ENCODE measurements around the gene N4BP2L1.

The N4BP2L1 gene

DNA sequence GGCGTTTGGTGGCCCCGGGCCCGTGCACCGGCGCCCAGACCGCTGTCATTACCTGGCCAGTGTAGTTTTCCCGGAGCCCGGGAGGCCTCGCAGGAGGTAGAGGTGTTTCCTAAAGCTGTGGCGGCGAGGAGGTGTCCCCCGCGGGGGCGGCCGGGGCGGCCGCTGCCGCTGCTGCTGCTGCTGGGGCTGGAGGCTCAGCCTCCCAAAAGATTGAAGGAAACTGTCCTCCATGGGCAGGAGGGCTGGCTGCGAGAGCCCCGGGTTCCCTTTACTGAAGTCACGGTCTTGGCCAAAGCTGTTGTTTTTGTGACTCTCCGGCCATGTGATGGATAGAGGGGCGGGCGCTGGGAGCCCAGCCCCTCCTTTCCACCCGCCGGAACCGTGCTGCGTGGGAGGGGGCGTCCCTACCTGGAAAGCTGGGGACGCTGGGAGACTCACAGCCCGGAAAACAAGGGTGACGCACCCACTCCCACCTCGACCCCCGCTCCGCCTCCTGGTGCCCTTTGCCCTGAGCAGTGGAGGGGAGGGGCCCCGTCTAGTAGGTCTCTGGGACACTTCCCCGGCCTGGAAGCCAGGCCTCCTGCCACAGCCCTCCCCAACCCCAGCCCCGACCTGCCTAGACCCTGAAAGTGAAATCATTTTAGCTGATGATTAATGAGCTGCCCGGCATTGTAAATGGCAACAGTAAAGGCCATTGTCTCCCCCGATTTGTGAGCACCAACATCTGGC is at the start of gene N4BP2L1:
Gene N4BP2L1 (minus strand): TSS at position 279 of the 729 bp plus-strand sequence. CDS start 48 bp downstream, at position 231.
- no peak for DNase-seq (ENCODE audit: low read depth)
- peak within 1 kb of the TSS; percentile 62 for H3K4me3 ChIP-seq (ENCODE audit: low read depth, low read length)

DNA sequence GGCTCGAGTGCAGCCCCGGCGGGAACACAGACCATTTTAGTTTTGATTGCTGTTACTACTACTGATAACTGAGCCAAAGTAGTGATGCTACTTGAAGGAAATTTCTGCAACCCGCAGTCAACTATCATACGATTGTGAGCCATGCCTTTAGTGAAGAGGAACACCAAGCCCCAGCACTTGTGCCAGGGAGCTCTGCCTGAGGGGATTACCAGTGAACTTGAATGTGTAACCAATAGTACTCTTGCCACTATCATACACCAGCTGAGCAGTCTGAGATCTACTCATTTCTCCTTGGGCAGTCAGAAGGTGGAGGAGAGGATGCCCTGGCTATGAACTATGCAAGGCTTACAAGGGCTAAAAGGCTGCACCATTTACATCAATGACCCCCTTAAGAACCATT is 49.0 kb upstream of the N4BP2L1 start:
- DNase-seq (ENCODE audit: low read depth) = no peak
- no peak overlapping the region for H3K4me3 ChIP-seq (ENCODE audit: low read depth, low read length)

- no peak overlapping the region for H3K4me3 ChIP-seq (ENCODE audit: low read depth, low read length)
- no peak for DNase-seq (ENCODE audit: low read depth)
Observed at GRCh38 chr13:32476021-32476731, 48.2 kb upstream of the N4BP2L1 start.

DNA sequence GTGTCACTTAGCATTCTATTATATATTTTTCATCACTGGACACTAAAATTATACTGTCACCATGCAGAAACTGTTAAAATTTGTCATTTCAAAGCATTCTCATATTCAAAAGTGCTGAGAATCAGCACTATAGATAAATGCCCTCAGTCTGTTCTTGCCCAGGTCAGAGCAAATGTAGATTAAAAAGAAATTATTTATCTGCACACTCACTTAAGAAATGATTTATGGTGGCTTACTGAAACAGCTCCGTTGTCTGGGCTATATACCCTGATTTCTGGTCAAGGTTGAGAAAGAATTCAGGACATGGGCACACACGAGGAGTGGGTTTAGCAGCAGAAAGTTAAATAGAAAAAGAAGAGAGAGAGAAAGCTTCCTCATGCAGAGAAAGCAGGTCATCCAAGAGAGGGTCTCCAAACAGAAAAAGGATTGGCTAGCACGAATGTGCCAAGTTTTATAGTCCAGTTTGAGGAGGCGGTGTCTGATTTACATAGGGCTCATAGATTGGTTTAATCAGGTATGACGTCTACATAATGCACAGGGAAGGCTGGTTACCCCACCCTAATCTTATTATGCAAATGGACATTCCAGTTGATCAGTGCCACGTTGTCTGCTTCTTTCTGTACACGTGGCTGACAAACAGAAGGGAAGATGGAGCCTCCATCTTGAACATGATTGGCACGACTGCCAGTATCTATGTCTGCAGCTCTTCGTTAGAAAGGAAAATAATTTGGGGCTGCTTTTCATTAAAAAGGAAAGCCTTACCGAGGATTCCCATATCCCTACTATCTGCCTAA is 47.3 kb upstream of the N4BP2L1 start:
- no peak for DNase-seq (ENCODE audit: low read depth)
- no peak overlapping the region for H3K4me3 ChIP-seq (ENCODE audit: low read depth, low read length)

DNA sequence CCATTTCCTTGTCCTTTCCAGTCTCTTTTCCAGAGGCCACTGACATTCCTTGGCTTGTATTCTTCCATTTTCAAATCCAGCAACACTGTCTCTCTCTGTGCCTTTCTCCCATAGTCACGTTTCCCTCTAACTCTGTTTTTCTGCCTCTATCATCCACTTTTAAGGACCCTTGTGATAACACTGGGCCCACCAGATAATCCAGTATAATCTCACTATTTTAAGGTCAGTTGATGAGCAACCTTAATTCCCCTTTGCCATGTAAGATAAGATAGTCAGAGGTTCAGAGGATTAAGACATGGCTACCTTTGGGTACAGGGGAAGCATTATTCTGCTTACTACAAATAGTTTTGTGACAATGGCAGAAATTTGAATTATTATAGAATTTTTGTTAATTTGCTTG is 45.7 kb upstream of the N4BP2L1 start:
- H3K4me3 ChIP-seq (ENCODE audit: low read depth, low read length) = no peak overlapping the region
- DNase-seq (ENCODE audit: low read depth) = no peak

GRCh38 chr13:32472194-32472621 is 44.3 kb upstream of the N4BP2L1 start:
- DNase-seq (ENCODE audit: low read depth) = no peak
- no peak overlapping the region for H3K4me3 ChIP-seq (ENCODE audit: low read depth, low read length)

- no peak overlapping the region for H3K4me3 ChIP-seq (ENCODE audit: low read depth, low read length)
- DNase-seq (ENCODE audit: low read depth) = peak; percentile 59
Observed at GRCh38 chr13:32471187-32471922, 43.4 kb upstream of the N4BP2L1 start.

GRCh38 chr13:32468502-32469142 is 40.7 kb upstream of the N4BP2L1 start:
- no peak for DNase-seq (ENCODE audit: low read depth)
- H3K4me3 ChIP-seq (ENCODE audit: low read depth, low read length) = no peak overlapping the region

- DNase-seq (ENCODE audit: low read depth) = no peak
- H3K4me3 ChIP-seq (ENCODE audit: low read depth, low read length) = no peak overlapping the region
Observed at GRCh38 chr13:32456591-32456990, 28.7 kb upstream of the N4BP2L1 start.

DNA sequence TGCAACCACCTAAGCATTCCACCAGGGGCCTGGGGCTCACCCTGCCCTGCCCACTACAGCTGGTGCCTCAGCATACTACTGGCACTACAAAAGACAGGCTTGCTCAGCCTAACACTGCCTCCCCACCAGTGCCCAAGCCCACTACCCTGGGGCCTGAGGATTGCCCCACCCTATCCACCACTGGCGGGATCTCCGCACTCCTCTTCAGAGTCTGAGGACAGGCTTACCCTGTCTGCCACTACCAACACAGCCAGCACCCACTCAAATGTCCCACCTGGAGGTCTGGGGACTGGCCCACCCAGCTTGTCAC is 27.6 kb upstream of the N4BP2L1 start:
- no peak for DNase-seq (ENCODE audit: low read depth)
- H3K4me3 ChIP-seq (ENCODE audit: low read depth, low read length) = no peak overlapping the region

GRCh38 chr13:32454886-32455593 is 27.1 kb upstream of the N4BP2L1 start:
- no peak overlapping the region for H3K4me3 ChIP-seq (ENCODE audit: low read depth, low read length)
- DNase-seq (ENCODE audit: low read depth) = no peak

DNA sequence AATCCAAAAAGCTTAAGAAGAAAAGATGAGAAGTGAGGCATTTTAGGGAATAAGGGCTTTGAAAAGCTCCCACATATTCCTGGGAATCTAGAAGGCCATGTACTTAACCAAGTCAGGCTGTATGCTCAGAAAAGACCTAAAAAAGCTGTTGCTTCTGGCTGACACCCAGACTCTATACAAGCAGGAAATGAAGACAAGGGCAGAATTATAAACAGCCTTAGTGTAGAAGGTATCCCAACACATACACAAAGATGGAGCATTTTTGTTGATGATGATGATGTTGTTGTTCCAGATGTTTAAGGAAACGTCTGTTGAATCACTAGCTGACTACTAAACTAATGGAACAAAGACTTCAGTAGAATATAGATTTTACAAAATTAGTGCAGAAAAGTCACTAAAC is 26.1 kb upstream of the N4BP2L1 start:
- H3K4me3 ChIP-seq (ENCODE audit: low read depth, low read length) = no peak overlapping the region
- no peak for DNase-seq (ENCODE audit: low read depth)

GRCh38 chr13:32448972-32449371 is 21.0 kb upstream of the N4BP2L1 start:
- no peak for DNase-seq (ENCODE audit: low read depth)
- no peak overlapping the region for H3K4me3 ChIP-seq (ENCODE audit: low read depth, low read length)

DNA sequence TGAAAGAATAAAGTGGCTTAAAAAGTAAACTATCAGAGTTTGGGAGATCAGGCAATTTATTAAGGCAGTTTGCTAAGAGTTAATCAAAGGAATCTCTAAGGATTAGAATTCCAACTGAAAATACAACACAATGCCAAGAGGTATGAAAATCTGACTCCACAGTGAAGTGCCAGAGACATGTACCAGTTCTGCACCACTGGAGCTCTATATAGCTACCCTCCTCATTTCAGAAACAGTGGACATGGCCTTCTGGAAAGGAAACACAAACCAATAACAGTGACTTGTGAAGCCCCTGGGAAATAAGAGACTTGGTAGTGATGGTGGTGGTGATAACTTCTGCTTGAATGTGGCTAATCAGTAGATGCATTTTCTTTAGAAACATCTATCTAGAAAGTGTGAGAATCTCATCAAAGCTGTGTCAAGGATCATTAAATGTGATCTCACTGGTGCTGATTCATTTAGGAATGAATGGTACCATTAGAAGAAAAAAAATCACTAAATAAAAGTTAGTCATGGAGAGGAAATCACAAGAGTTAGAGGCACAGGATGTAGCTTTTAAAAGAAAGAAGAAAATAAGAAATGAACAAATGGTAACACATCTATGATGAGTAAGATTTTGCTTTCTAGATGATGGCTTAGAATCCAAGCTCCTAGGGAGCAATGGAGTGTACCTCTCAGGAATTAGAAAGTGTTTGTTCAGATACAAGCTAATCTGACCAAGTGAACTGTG is 20.1 kb upstream of the N4BP2L1 start:
- no peak overlapping the region for H3K4me3 ChIP-seq (ENCODE audit: low read depth, low read length)
- DNase-seq (ENCODE audit: low read depth) = no peak

DNA sequence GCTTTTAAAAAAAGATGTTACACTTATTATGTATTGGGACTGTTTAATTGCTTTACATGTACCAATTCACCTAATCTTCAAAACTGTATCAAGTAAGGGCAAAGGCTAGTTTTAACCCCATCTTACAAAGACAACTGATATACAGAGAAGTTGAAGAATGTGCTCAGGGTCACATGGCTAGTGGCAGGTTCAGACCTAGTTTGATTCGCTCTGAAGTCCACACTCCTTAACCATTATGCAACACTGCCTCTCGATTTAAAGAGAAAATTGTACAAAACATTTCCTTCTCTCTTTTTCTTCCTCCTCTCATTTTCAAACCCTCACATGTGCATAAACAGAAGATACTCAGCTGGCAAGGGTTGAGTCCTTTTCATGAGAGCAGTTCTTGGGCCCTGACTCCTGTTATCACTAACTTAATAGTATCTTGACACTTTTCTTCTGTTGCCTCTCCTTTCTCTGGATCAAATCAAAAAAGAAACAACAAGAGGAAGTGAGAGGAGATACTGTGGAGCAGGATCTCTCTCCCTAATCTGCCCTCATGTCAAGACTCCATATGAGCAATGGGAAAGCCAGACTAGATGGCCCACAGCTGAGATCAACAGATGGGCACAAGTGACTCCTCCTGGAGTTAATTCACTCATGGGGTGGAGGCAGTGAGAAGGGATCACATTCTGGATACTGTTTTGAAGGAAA is 19.0 kb upstream of the N4BP2L1 start:
- no peak for DNase-seq (ENCODE audit: low read depth)
- H3K4me3 ChIP-seq (ENCODE audit: low read depth, low read length) = no peak overlapping the region

DNA sequence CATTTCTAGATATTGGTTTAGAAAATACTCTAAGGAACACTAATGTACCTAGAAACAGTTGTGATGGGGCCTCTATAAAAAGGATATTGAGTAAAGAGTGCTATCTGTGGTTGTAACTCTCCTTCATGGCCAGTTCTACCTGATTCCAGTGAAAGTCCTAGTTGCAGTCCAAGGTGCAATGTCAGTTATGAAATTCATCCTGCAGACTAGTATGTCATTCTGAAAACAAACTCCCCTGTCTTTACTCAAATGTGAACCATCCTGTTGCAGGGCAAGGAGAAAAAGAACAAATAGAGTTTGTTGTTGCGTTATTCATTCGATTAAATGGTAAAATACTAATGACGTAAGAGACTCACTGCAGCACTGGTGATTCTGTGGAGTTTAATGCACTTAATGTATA is 18.3 kb upstream of the N4BP2L1 start:
- no peak for DNase-seq (ENCODE audit: low read depth)
- no peak overlapping the region for H3K4me3 ChIP-seq (ENCODE audit: low read depth, low read length)

- H3K4me3 ChIP-seq (ENCODE audit: low read depth, low read length) = no peak overlapping the region
- no peak for DNase-seq (ENCODE audit: low read depth)
Observed at GRCh38 chr13:32445461-32445860, 17.5 kb upstream of the N4BP2L1 start.

DNA sequence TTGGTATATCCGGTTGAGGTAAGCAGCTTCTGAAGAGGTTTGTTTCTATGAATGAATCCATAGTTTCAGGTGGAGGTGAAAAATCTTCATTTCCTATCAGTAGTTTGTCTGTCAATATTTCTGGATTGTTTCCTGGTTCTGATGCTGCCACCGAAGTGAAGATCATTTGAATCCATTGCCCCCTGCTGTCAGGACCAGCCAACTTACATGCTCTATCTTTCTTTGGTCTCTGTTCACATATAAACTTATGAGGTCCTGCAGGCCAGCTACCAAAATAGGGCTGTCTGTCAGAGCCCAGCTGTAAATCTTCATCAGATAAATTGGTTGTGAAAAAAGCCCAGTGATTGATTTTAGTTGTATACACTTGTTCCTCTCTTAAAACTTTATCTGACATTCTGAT is 15.2 kb upstream of the N4BP2L1 start:
- no peak for DNase-seq (ENCODE audit: low read depth)
- no peak overlapping the region for H3K4me3 ChIP-seq (ENCODE audit: low read depth, low read length)
